HG02852 (cell line): ENCODE results near the gene SYTL3.

Experiments used
- ATAC-seq: cut with Tn5 transposase; IDR thresholded peaks from one replicate; pipeline ENCODE4 v1.9.1; 2021; ENCODE audit warnings: mild to moderate bottlenecking, moderate library complexity; ENCODE audit not compliant: unreplicated experiment

SYTL3 gene

GRCh38 chr6:158770533-158771330, 120.9 kb downstream of the SYTL3 start:
- ATAC-seq, result no peak

- no peak for ATAC-seq
These were observed 121.7 kb downstream of the SYTL3 start for GRCh38 chr6:158771399-158772152.

- no peak for ATAC-seq
These were observed 122.3 kb downstream of the SYTL3 start for GRCh38 chr6:158772172-158772571.

GRCh38 chr6:158772851-158773371, 123.1 kb downstream of the SYTL3 start:
- ATAC-seq, result no peak

GRCh38 chr6:158773581-158774449, 124.0 kb downstream of the SYTL3 start:
- no peak for ATAC-seq

- ATAC-seq, result no peak
These were observed 125.0 kb downstream of the SYTL3 start for GRCh38 chr6:158774717-158775449.

GRCh38 chr6:158775832-158776231, 126.0 kb downstream of the SYTL3 start:
- no peak for ATAC-seq

GRCh38 chr6:158776737-158777136, 126.9 kb downstream of the SYTL3 start:
- ATAC-seq, result no peak

GRCh38 chr6:158777510-158777909, 127.7 kb downstream of the SYTL3 start:
- no peak for ATAC-seq

- no peak for ATAC-seq
These were observed 128.2 kb downstream of the SYTL3 start for GRCh38 chr6:158778005-158778527.

- no peak for ATAC-seq
These were observed 130.5 kb downstream of the SYTL3 start for GRCh38 chr6:158780246-158780884.

GRCh38 chr6:158780988-158781691, 131.3 kb downstream of the SYTL3 start:
- no peak for ATAC-seq

- no peak for ATAC-seq
These were observed 132.0 kb downstream of the SYTL3 start for GRCh38 chr6:158781692-158782373.

GRCh38 chr6:158782432-158783166, 132.7 kb downstream of the SYTL3 start:
- ATAC-seq, result no peak

GRCh38 chr6:158783167-158783450, 133.3 kb downstream of the SYTL3 start:
- no peak for ATAC-seq

GRCh38 chr6:158783851-158784250, 134.0 kb downstream of the SYTL3 start:
- ATAC-seq, result no peak

- ATAC-seq, result no peak
These were observed 134.7 kb downstream of the SYTL3 start for GRCh38 chr6:158784505-158784904.

- no peak for ATAC-seq
These were observed 135.2 kb downstream of the SYTL3 start for GRCh38 chr6:158785036-158785435.
